GM12878 (cell line): Measurements from ENCODE around the gene CATSPERZ. TPM values are rescaled to one million over a fixed set of nuclear protein-coding genes. Genes with fewer than 3 reads are reported as not detected.

Source experiments
- ATF7 ChIP-seq: fragments of 450-650 bp; IDR thresholded peaks from 2 replicates; pipeline ENCODE4 v1.6.1; 2016; ENCODE audit warnings: low read depth, mild to moderate bottlenecking
- BCLAF1 ChIP-seq: fragments of 450-650 bp; IDR thresholded peaks from 2 replicates; pipeline ENCODE4 v1.6.1; 2017; ENCODE audit warnings: antibody characterized with exemption, mild to moderate bottlenecking, moderate library complexity
- CBFB ChIP-seq: IDR thresholded peaks from 2 replicates; pipeline ENCODE4 v1.6.1; 2016; ENCODE audit warnings: antibody characterized with exemption, low read depth
- CREM ChIP-seq: IDR thresholded peaks from 2 replicates; pipeline ENCODE4 v1.6.1; 2014; ENCODE audit warnings: antibody characterized with exemption, low read depth
- EGR1 ChIP-seq, 2 experiments: IDR thresholded peaks; 1 replicate in 1 of 2; 2 replicates in 1 of 2; pipeline ENCODE4 v1.6.1; 2011 to 2012; ENCODE audit warnings: low read depth in 2 of 2, low read length in 2 of 2, borderline replicate concordance in 1 of 2, mild to moderate bottlenecking in 1 of 2, moderate library complexity in 1 of 2
- FOS ChIP-seq: IDR thresholded peaks from 3 replicates; pipeline ENCODE4 v1.6.1; 2011; ENCODE audit warnings: borderline replicate concordance; ENCODE audit not compliant: insufficient read length; ENCODE audit errors: extremely low read depth
- IRF5 ChIP-seq: fragments of 450-650 bp; IDR thresholded peaks from 2 replicates; pipeline ENCODE4 v1.6.1; 2017; ENCODE audit warnings: borderline replicate concordance
- LARP7 ChIP-seq: fragments of 450-650 bp; IDR thresholded peaks from 2 replicates; pipeline ENCODE4 v1.6.1; 2017; ENCODE audit warnings: mild to moderate bottlenecking
- MEF2B ChIP-seq: fragments of 450-650 bp; IDR thresholded peaks from 2 replicates; pipeline ENCODE4 v1.6.1; 2018; ENCODE audit warnings: mild to moderate bottlenecking, moderate library complexity; ENCODE audit not compliant: partially characterized antibody, poor library complexity, severe bottlenecking
- NR2F1 ChIP-seq: fragments of 450-650 bp; conservative IDR thresholded peaks from 2 replicates; pipeline ENCODE4 v1.6.1; 2017; ENCODE audit warnings: mild to moderate bottlenecking
- POLR2AphosphoS2 ChIP-seq: IDR thresholded peaks from 2 replicates; pipeline ENCODE4 v1.6.1; 2011; ENCODE audit warnings: low read depth, mild to moderate bottlenecking, low read length, improper control_type of control experiment, moderate library complexity
- PRDM15 ChIP-seq: fragments of 450-650 bp; formaldehyde crosslinking; IDR thresholded peaks from 2 replicates; pipeline ENCODE4 v1.4.0; 2020; ENCODE audit warnings: mild to moderate bottlenecking, moderate library complexity
- SREBF2 ChIP-seq: IDR thresholded peaks from 2 replicates; pipeline ENCODE4 v1.6.1; 2012; ENCODE audit warnings: mild to moderate bottlenecking, low read length
- STAT1 ChIP-seq: fragments of 450-650 bp; conservative IDR thresholded peaks from 2 replicates; pipeline ENCODE4 v1.6.1; 2014; ENCODE audit warnings: antibody characterized with exemption, mild to moderate bottlenecking
- ZNF592 ChIP-seq: fragments of 450-650 bp; IDR thresholded peaks from 2 replicates; pipeline ENCODE4 v1.6.1; 2017; ENCODE audit warnings: mild to moderate bottlenecking, moderate library complexity
- polyA plus RNA-seq, 11 experiments: library from polyadenylated mRNA; depleted of rRNA in 4 of 11; unstranded in 6 of 11; stranded (reverse) in 5 of 11; fragments of >200 nt; fragmentation: Nextera tagmentation in 4 of 11; fragmentation: Illumina TruSeq in 1 of 11; extraction: Ambion mirVana in 4 of 11; extraction: Trizol in 1 of 11; gene quantifications; 1 replicate in 1 of 11; 2 replicates in 10 of 11; pipeline versions ENCODE4 v1.2.1 to v1.2.3, GENCODE V29; 2011 to 2016; ENCODE audit warnings: inconsistent platforms in 2 of 11, missing spikeins in 2 of 11, low read depth in 1 of 11
- total RNA-seq, 4 experiments: library from RNA; depleted of rRNA in 3 of 4; stranded (reverse); fragments of >200 nt in 3 of 4; fragmentation: Illumina TruSeq in 1 of 4; extraction: Trizol in 1 of 4; gene quantifications; 2 replicates each; pipeline versions ENCODE4 v1.2.1 to v1.2.3, GENCODE V29; 2013 to 2021
- TF ChIP-seq, protein P1 (sequence below): IDR thresholded peaks from 2 replicates; pipeline ENCODE4 v1.6.1; 2012; ENCODE audit warnings: low read depth, low read length, improper control_type of control experiment

The CATSPERZ gene
- total and polyA plus RNA-seq, 10 of the 15 experiments (the other 5 are each of a cell fraction or from before 2014, with no cell fraction given) = 0.12 to 0.31 TPM; not detected in 8

- no peak for TF ChIP-seq IRF5
- no peak for TF ChIP-seq FOS
- TF ChIP-seq PRDM15 (CRISPR knock-in tag) = no peak
- peak; percentile 34 for TF ChIP-seq MEF2B
- peak in 1 of 2 experiments; percentile 29; a peak in 1 of 3 replicates for TF ChIP-seq EGR1 (IDR thresholded peaks at IDR 0.05; ENCODE audit: borderline replicate concordance in 1 of 2, low read depth in 2 of 2, low read length in 2 of 2)
- peak; percentile 86 for TF ChIP-seq NR2F1
- TF ChIP-seq POLR2AphosphoS2 = no peak
- TF ChIP-seq LARP7 = peak; percentile 28; the same call in 1 of the 2 replicates
- peak; percentile 24; the same call in 1 of the 2 replicates for TF ChIP-seq CREM
- no peak for TF ChIP-seq STAT1
- peak; percentile 74; the same call in 1 of the 2 replicates for TF ChIP-seq CBFB
- TF ChIP-seq, protein P1, sequence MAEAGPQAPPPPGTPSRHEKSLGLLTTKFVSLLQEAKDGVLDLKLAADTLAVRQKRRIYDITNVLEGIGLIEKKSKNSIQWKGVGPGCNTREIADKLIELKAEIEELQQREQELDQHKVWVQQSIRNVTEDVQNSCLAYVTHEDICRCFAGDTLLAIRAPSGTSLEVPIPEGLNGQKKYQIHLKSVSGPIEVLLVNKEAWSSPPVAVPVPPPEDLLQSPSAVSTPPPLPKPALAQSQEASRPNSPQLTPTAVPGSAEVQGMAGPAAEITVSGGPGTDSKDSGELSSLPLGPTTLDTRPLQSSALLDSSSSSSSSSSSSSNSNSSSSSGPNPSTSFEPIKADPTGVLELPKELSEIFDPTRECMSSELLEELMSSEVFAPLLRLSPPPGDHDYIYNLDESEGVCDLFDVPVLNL = no peak
- TF ChIP-seq ATF7 = no peak; the same call in 1 of the 2 replicates
- TF ChIP-seq BCLAF1 = no peak
- TF ChIP-seq ZNF592 = no peak
- no peak for TF ChIP-seq SREBF2
These were observed 39.7 kb downstream of the CATSPERZ start, which contains the start of gene CCDC88B (continued) for GRCh38 chr11:64339754-64340408.
